GM18868 (cell line): ENCODE measurements around the gene POLR1C.
A peak's percentile ranks its signal among the peaks of the same experiment; 100 is the strongest.
"Not testable (repeated sequence)": the region's sequence is repeated elsewhere in the genome, so short reads cannot be mapped to it uniquely, and the experiment has no call there.

Source experiments
- ATAC-seq: cut with Tn5 transposase; IDR thresholded peaks from one replicate; pipeline ENCODE4 v1.9.1; 2021; ENCODE audit warnings: mild to moderate bottlenecking, moderate library complexity; ENCODE audit not compliant: unreplicated experiment

The POLR1C gene

GRCh38 chr6:43509142-43509983 lies 7.5 kb upstream of the POLR1C start:
- ATAC-seq = no peak

- ATAC-seq = peak; percentile 64
Measured at GRCh38 chr6:43509984-43510826, 6.7 kb upstream of the POLR1C start, which contains the start of gene LRRC73. Gene LRRC73, minus strand, starts transcription at chr6:43510346. Its CDS starts 561 bp downstream, at chr6:43509785.

GRCh38 chr6:43510827-43511163 lies 6.1 kb upstream of the POLR1C start:
- no peak for ATAC-seq

GRCh38 chr6:43511824-43512415 lies 5.0 kb upstream of the POLR1C start:
- no peak for ATAC-seq

- no peak for ATAC-seq
Measured at GRCh38 chr6:43515808-43516207, 1.1 kb upstream of the POLR1C start.

- no peak for ATAC-seq
Measured at GRCh38 chr6:43516367-43516696, 557 bp upstream of the POLR1C start.

- no peak for ATAC-seq
Measured at GRCh38 chr6:43517505-43518357, 842 bp downstream of the POLR1C start.

GRCh38 chr6:43520097-43520496 lies 3.2 kb downstream of the POLR1C start:
- ATAC-seq = no peak

GRCh38 chr6:43521836-43522235 lies 4.9 kb downstream of the POLR1C start:
- no peak for ATAC-seq

GRCh38 chr6:43522547-43523261 lies 5.8 kb downstream of the POLR1C start:
- ATAC-seq = no peak

- no peak for ATAC-seq
Measured at GRCh38 chr6:43523284-43523683, 6.4 kb downstream of the POLR1C start.

GRCh38 chr6:43524483-43524961 lies 7.6 kb downstream of the POLR1C start:
- no peak for ATAC-seq

GRCh38 chr6:43532201-43532600 lies 15.3 kb downstream of the POLR1C start:
- no peak for ATAC-seq

- ATAC-seq = not testable (repeated sequence)
Measured at GRCh38 chr6:43538986-43539385, 22.1 kb downstream of the POLR1C start.

- not testable (repeated sequence) for ATAC-seq
Measured at GRCh38 chr6:43539409-43539808, 22.5 kb downstream of the POLR1C start.

- no peak for ATAC-seq
Measured at GRCh38 chr6:43540507-43540906, 23.6 kb downstream of the POLR1C start.

- no peak for ATAC-seq
Measured at GRCh38 chr6:43541774-43542471, 25.0 kb downstream of the POLR1C start.

- ATAC-seq = no peak
Measured at GRCh38 chr6:43544461-43544860, 27.6 kb downstream of the POLR1C start.

- no peak for ATAC-seq
Measured at GRCh38 chr6:43547222-43547621, 30.3 kb downstream of the POLR1C start.
